IMR-90 (cell line): ENCODE data around the gene SLC7A6. TPM values are rescaled to one million over a fixed set of nuclear protein-coding genes. Genes with fewer than 3 reads are reported as not detected.

Experiments used
- ATAC-seq: fragments of 200-7000 bp; cut with Tn5 transposase; 2 replicates; pipeline ENCODE4 v1.9.1; 2020; ENCODE audit warnings: low read depth, mild to moderate bottlenecking, moderate library complexity
- BruUV-seq: library from RNA; stranded (reverse); fragments of 400-500 nt; replicated peaks from 2 replicates; lab custom pipeline; 2021; lab: Mats Ljungman, UMichigan
- CTCF ChIA-PET: fragments of 300-600 bp; formaldehyde crosslinking; extraction: SDS; loops from one replicate; lab custom pipeline; 2021; ENCODE audit warnings: antibody characterized with exemption; lab: Yijun Ruan, JAX
- POLR2A ChIA-PET: fragments of 300-600 bp; sonication (Branson Sonifier 250); formaldehyde crosslinking; loops from one replicate; lab custom pipeline; 2022; ENCODE audit warnings: antibody characterized with exemption; ENCODE audit not compliant: unreplicated experiment; lab: Charles Lee
- DNase-seq: peaks from one replicate; pipeline ENCODE4 v3.0.0; 2013
- H2AFZ ChIP-seq: replicated peaks from 2 replicates; pipeline ENCODE3; 2013; ENCODE audit warnings: low read length, mild to moderate bottlenecking; ENCODE audit not compliant: poor library complexity
- H2AK5ac ChIP-seq: 2 replicates; pipeline ENCODE4 v1.6.1; 2013; ENCODE audit warnings: low read depth, low read length, inconsistent platforms
- H2AK9ac ChIP-seq: replicated peaks from 2 replicates; pipeline ENCODE3; 2013; ENCODE audit warnings: mild to moderate bottlenecking, low read depth, low read length, moderate library complexity; ENCODE audit not compliant: poor library complexity
- H2BK120ac ChIP-seq: 2 replicates; pipeline ENCODE4 v1.6.1; 2013; ENCODE audit warnings: low read depth, low read length, inconsistent platforms
- H2BK15ac ChIP-seq: 3 replicates; pipeline ENCODE4 v1.6.1; 2013; ENCODE audit warnings: low read depth, low read length, inconsistent platforms
- H2BK20ac ChIP-seq: 2 replicates; pipeline ENCODE4 v1.6.1; 2013; ENCODE audit warnings: low read depth, mild to moderate bottlenecking, inconsistent platforms, low read length, moderate library complexity
- H2BK5ac ChIP-seq: 2 replicates; pipeline ENCODE4 v1.6.1; 2013; ENCODE audit warnings: mild to moderate bottlenecking, low read depth, low read length, inconsistent platforms; ENCODE audit not compliant: poor library complexity, severe bottlenecking
- H3K14ac ChIP-seq: replicated peaks from 2 replicates; pipeline ENCODE4 v1.6.1; 2013; ENCODE audit warnings: low read depth, low read length, inconsistent platforms
- H3K18ac ChIP-seq: 2 replicates; pipeline ENCODE4 v1.6.1; 2013; ENCODE audit warnings: low read depth, low read length, control low read depth
- H3K23ac ChIP-seq: 2 replicates; pipeline ENCODE4 v1.6.1; 2013; ENCODE audit warnings: low read depth, low read length, inconsistent platforms
- H3K27ac ChIP-seq: 2 replicates; pipeline ENCODE4 v1.5.1; 2013; ENCODE audit warnings: mild to moderate bottlenecking, control low read depth, low read length; ENCODE audit not compliant: insufficient read depth
- H3K27me3 ChIP-seq: 2 replicates; pipeline ENCODE4 v1.6.1; 2013; ENCODE audit warnings: low read length; ENCODE audit not compliant: control insufficient read depth, insufficient read depth
- H3K36me3 ChIP-seq: 2 replicates; pipeline ENCODE4 v1.6.1; 2013; ENCODE audit warnings: low read length, mixed read lengths; ENCODE audit not compliant: control insufficient read depth, insufficient read depth
- H3K4ac ChIP-seq: 2 replicates; pipeline ENCODE4 v1.6.1; 2013; ENCODE audit warnings: low read depth, low read length, inconsistent platforms
- H3K4me1 ChIP-seq: 2 replicates; pipeline ENCODE4 v1.6.1; 2013; ENCODE audit warnings: low read length, mixed read lengths; ENCODE audit not compliant: control insufficient read depth, insufficient read depth
- H3K4me2 ChIP-seq: 2 replicates; pipeline ENCODE4 v1.6.1; 2013; ENCODE audit warnings: low read depth, mild to moderate bottlenecking, control low read depth, low read length, moderate library complexity
- H3K4me3 ChIP-seq: 2 replicates; pipeline ENCODE4 v1.5.1; 2013; ENCODE audit warnings: low read depth, mild to moderate bottlenecking, control low read depth, low read length, moderate library complexity; ENCODE audit not compliant: insufficient read depth
- H3K56ac ChIP-seq: 2 replicates; pipeline ENCODE4 v1.6.1; 2013; ENCODE audit warnings: low read length, inconsistent platforms; ENCODE audit not compliant: insufficient read depth; ENCODE audit errors: extremely low read depth
- H3K79me1 ChIP-seq, 2 experiments: 2 replicates each; pipeline ENCODE4 v1.6.1; 2013; ENCODE audit warnings: low read length in 2 of 2, inconsistent platforms in 1 of 2, low read depth in 1 of 2
- H3K9ac ChIP-seq: 2 replicates; pipeline ENCODE4 v1.6.1; 2013; ENCODE audit warnings: low read depth, low read length, control low read depth
- H3K9me1 ChIP-seq: 2 replicates; pipeline ENCODE4 v1.6.1; 2013; ENCODE audit warnings: low read length, inconsistent platforms; ENCODE audit not compliant: insufficient read depth
- H3K9me3 ChIP-seq: 2 replicates; pipeline ENCODE4 v1.6.1; 2013; ENCODE audit warnings: low read length; ENCODE audit not compliant: control insufficient read depth, insufficient read depth
- H4K20me1 ChIP-seq: 2 replicates; pipeline ENCODE4 v1.6.1; 2013; ENCODE audit warnings: low read length, inconsistent platforms; ENCODE audit not compliant: insufficient read depth
- H4K5ac ChIP-seq: 2 replicates; pipeline ENCODE4 v1.6.1; 2013; ENCODE audit warnings: mild to moderate bottlenecking, low read depth, low read length, control low read depth
- H4K8ac ChIP-seq, 2 experiments: 2 replicates each; pipeline ENCODE4 v1.6.1; 2013; ENCODE audit warnings: low read depth in 2 of 2, low read length in 2 of 2, control low read depth in 1 of 2, inconsistent platforms in 1 of 2
- H4K91ac ChIP-seq: 2 replicates; pipeline ENCODE4 v1.6.1; 2013; ENCODE audit warnings: low read depth, low read length, inconsistent platforms; ENCODE audit not compliant: insufficient read depth
- BHLHE40 ChIP-seq: fragments of 150-350 bp; IDR thresholded peaks from 2 replicates; pipeline ENCODE4 v1.6.1; 2016; ENCODE audit warnings: mild to moderate bottlenecking, low read depth, low read length
- CEBPB ChIP-seq: IDR thresholded peaks from 2 replicates; pipeline ENCODE4 v1.6.1; 2012; ENCODE audit warnings: low read depth, low read length, improper control_type of control experiment
- CHD1 ChIP-seq: IDR thresholded peaks from 2 replicates; pipeline ENCODE4 v1.6.1; 2012; ENCODE audit warnings: low read depth, low read length, improper control_type of control experiment
- CTCF ChIP-seq: conservative IDR thresholded peaks from 2 replicates; pipeline ENCODE4 v1.5.1; 2012; ENCODE audit warnings: mild to moderate bottlenecking, low read depth, low read length, improper control_type of control experiment
- FOS ChIP-seq: fragments of 150-350 bp; IDR thresholded peaks from 2 replicates; pipeline ENCODE4 v1.6.1; 2016; ENCODE audit warnings: low read depth, low read length
- MAFK ChIP-seq: IDR thresholded peaks from 2 replicates; pipeline ENCODE4 v1.6.1; 2012; ENCODE audit warnings: low read depth, low read length, improper control_type of control experiment
- MAZ ChIP-seq: IDR thresholded peaks from 2 replicates; pipeline ENCODE4 v1.6.1; 2012; ENCODE audit warnings: low read depth, mild to moderate bottlenecking, low read length, improper control_type of control experiment, moderate library complexity, borderline replicate concordance
- MXI1 ChIP-seq: IDR thresholded peaks from 2 replicates; pipeline ENCODE4 v1.6.1; 2012; ENCODE audit warnings: low read depth, mild to moderate bottlenecking, low read length, moderate library complexity, borderline replicate concordance
- NFE2L2 ChIP-seq: fragments of 150-350 bp; IDR thresholded peaks from 2 replicates; pipeline ENCODE4 v1.6.1; 2016; ENCODE audit warnings: low read depth, mild to moderate bottlenecking, low read length
- POLR2A ChIP-seq: IDR thresholded peaks from 2 replicates; pipeline ENCODE4 v1.6.1; 2012; ENCODE audit warnings: mild to moderate bottlenecking, low read depth, low read length
- RAD21 ChIP-seq: IDR thresholded peaks from 2 replicates; pipeline ENCODE4 v1.6.1; 2012; ENCODE audit warnings: low read length, improper control_type of control experiment
- RCOR1 ChIP-seq: IDR thresholded peaks from 2 replicates; pipeline ENCODE4 v1.6.1; 2012; ENCODE audit warnings: mild to moderate bottlenecking, low read length, improper control_type of control experiment; ENCODE audit not compliant: insufficient replicate concordance
- RFX5 ChIP-seq: IDR thresholded peaks from 2 replicates; pipeline ENCODE4 v1.8.0; 2012; ENCODE audit warnings: low read depth, mild to moderate bottlenecking, low read length, moderate library complexity
- SMC3 ChIP-seq: fragments of 150-350 bp; IDR thresholded peaks from 2 replicates; pipeline ENCODE4 v1.6.1; 2016; ENCODE audit warnings: low read depth, mild to moderate bottlenecking, antibody characterized with exemption, low read length, moderate library complexity
- USF2 ChIP-seq: fragments of 150-350 bp; IDR thresholded peaks from 2 replicates; pipeline ENCODE4 v1.6.1; 2017; ENCODE audit warnings: mild to moderate bottlenecking, antibody characterized with exemption, low read length, low read depth
- WGBS, 2 experiments: methylation state at CpG; one replicate each; pipeline versions ENCODE4 v1.1.5 to v1.1.7; 2013; ENCODE audit warnings: missing lambda C conversion rate in 2 of 2; ENCODE audit not compliant: insufficient read length in 1 of 2; ENCODE audit errors: extremely low coverage in 2 of 2; 5-methylcytosine and 5-hydroxymethylcytosine counted together
- dilution Hi-C: fragments of 300-500 bp; cut with HindIII; formaldehyde crosslinking; loops from one replicate; pipeline ENCODE4 v1.14.3; 2018; ENCODE audit warnings: low sequenced_read_pairs; ENCODE audit not compliant: unreplicated experiment
- in situ Hi-C: fragments of 300-500 bp; cut with MboI; formaldehyde crosslinking; loops from 3 replicates; pipeline ENCODE4 v1.14.3; 2019; ENCODE audit warnings: low sequenced_read_pairs, inconsistent platforms, mixed read lengths
- intact Hi-C: fragments of 100-400 bp; cut with micrococcal nuclease; formaldehyde crosslinking; loops from 2 replicates; pipeline ENCODE4 v1.10.0; 2022
- polyA plus RNA-seq, 3 experiments: library from polyadenylated mRNA; depleted of rRNA; stranded (reverse); fragments of >200 nt; gene quantifications; 2 replicates each; pipeline ENCODE4 v1.2.3, GENCODE V29; 2012; ENCODE audit warnings: low replicate concordance in 1 of 3
- total RNA-seq: library from RNA; depleted of rRNA; stranded (reverse); fragments of >200 nt; gene quantifications from 2 replicates; pipeline ENCODE4 v1.2.3, GENCODE V29; 2012

SLC7A6 gene
- total and polyA plus RNA-seq, 2 of the 4 experiments (the other 2 are of a cell fraction) = 29.4 to 36.1 TPM

GRCh38 chr16:68310774-68311511 lies 46.6 kb downstream of the SLC7A6 start, which contains the start of the genes PRMT7 and SLC7A6OS:
TSS of gene PRMT7 (plus strand) at chr16:68311019. CDS start at chr16:68315980, 4,961 bp downstream.
TSS of gene SLC7A6OS (minus strand) at chr16:68310946. CDS start at chr16:68310926, 20 bp downstream.
- Histone ChIP-seq H3K79me1 (peaks cover 26 to 68% of the 10 kb centered on the region in 2 experiments), H2AK9ac (peak within 1 kb of the TSS; percentile 98), H3K27ac (peak within 1 kb of the TSS; percentile 89), H3K36me3 (peaks cover 18% of the 10 kb centered on the region), H2AK5ac (peak within 1 kb of the TSS; percentile 43), H3K18ac (peak within 1 kb of the TSS; percentile 50; the same call in 1 of the 2 replicates), H2BK120ac (0 out of 2 replicates have a peak within 1 kb of the TSS, but pooled peaks have one; percentile 21), H3K27me3 (no peaks in the 10 kb centered on the region), H2BK20ac (no peak within 1 kb of the TSS), H3K4me2 (peak within 1 kb of the TSS; percentile 98), H2BK15ac (no peak within 1 kb of the TSS), H4K91ac (peak within 1 kb of the TSS; percentile 75), H3K9ac (peak within 1 kb of the TSS; percentile 85), H3K4me1 (peaks cover 9% of the 10 kb centered on the region), H3K14ac (peak within 1 kb of the TSS; percentile 97), H4K5ac (peak within 1 kb of the TSS; percentile 93), H2BK5ac (peak within 1 kb of the TSS; percentile 59), H3K4ac (peak within 1 kb of the TSS; percentile 84), H3K9me1 (no peaks in the 10 kb centered on the region; the same call in 1 of the 2 replicates), H4K8ac (peak within 1 kb of the TSS; percentile 67 to 99), H4K20me1 (peaks cover 11% of the 10 kb centered on the region; the same call in 1 of the 2 replicates), H3K9me3 (no peaks in the 10 kb centered on the region), H3K4me3 (peak within 1 kb of the TSS; percentile 97), H2AFZ (peak within 1 kb of the TSS; percentile 98), H3K56ac (peak within 1 kb of the TSS; percentile 92), H3K23ac (peak within 1 kb of the TSS; percentile 92)
- ATAC-seq = peak; percentile 100
- dilution Hi-C loops = no loop called here
- no TSS peak for BruUV-seq
- WGBS, 2 experiments = 0% methylated on average over 23 of the region's 62 CpGs; no CpG with 5 or more reads in 1 of the 2 experiments
- ChIA-PET CTCF (interaction anchor here (0.8 to 1.2 kb wide), 3 partner anchors 28 to 47 kb away, joined by 3 to 6 read pairs (median 3); partner anchors contain the start of gene SLC7A6), POLR2A (interaction anchor here (0.6 to 1.0 kb wide), 3 partner anchors 10 to 66 kb away, joined by 3 to 5 read pairs (median 3); partner anchors contain the start of gene PLA2G15)
- DNase-seq = peak; percentile 84
- intact Hi-C loops = loop anchor here (2.0 to 5.0 kb wide), 2 partner anchors 18 to 44 kb away; no protein-coding TSS in a partner anchor
- in situ Hi-C loops = no loop called here
- TF ChIP-seq RAD21 (no peak), CTCF (0 out of 2 replicates have a peak, but pooled peaks have one; percentile 5), SMC3 (no peak), RCOR1 (no peak), POLR2A (peak; percentile 85), MAZ (0 out of 2 replicates have a peak, but pooled peaks have one; percentile 4), CHD1 (no peak), FOS (no peak), MAFK (no peak), CEBPB (no peak), MXI1 (peak; percentile 86), NFE2L2 (no peak), USF2 (peak; percentile 34; the same call in 1 of the 2 replicates), RFX5 (no peak), BHLHE40 (peak; percentile 68; the same call in 1 of the 2 replicates)
